GM18499 (cell line): ENCODE data around the gene DUOX2.
"Not testable (repeated sequence)": the region's sequence is repeated elsewhere in the genome, so short reads cannot be mapped to it uniquely, and the experiment has no call there.

Experiments used
- ATAC-seq: cut with Tn5 transposase; IDR thresholded peaks from one replicate; pipeline ENCODE4 v1.9.1; 2021; ENCODE audit warnings: moderate number of reproducible peaks; ENCODE audit not compliant: insufficient read depth, unreplicated experiment

The DUOX2 gene

DNA sequence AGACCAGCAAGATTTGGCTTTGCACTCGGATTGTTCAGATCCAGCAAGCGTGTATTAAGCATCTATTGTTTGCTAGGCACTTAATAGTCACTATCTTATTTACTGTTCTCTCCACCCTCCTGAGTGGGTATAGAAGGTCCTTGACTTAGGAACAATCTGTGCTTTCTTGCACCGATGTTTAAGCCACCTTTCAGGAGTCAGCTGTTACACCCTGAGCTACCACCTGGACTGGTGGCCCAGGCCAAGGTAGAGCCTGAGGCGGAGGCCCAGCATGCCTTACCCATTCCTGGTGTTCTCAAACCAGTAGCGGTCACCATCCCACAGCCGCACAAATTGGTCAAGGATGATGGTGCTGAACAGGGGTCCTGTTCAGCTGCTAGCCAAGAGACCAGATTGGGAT lies 25.8 kb upstream of the DUOX2 start:
- no peak for ATAC-seq

DNA sequence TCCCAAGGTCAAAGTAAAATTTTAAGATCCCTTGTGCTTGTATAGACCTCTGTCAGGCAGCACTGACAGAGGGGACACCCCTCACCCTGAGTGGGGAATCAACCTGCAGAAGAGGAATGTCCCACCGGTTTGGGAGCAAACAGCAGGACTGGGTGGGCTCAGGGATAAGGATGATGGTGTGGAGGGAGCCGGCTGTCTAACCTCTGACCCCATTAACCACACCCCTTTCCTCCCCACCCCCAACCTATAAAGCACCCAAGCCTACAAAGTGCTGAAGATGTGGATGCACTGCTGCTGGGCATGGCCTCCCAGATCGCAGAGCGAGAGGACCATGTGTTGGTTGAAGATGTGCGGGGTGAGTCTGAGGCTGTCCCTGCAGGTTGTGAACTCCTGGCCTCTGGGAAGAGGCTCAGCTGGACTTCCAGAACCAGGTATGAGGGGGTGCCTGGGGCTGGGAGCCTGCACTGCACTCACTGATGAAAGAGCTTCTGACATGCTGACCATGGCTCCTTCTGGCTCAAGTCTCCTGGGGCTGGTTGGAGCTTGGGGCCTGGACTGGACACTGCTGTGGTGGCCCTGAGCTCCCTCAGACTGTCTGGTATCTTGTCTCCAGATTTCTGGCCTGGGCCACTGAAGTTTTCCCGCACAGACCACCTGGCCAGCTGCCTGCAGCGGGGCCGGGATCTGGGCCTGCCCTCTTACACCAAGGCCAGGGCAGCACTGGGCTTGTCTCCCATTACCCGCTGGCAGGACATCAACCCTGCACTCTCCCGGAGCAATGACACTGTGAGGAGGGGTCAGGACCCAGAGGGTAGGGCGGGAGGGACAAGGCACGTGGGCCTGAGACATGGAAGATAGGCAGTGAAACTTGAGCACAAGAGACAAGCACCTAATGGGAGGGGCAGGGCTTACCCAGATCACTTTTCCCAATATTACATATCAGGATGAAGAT lies 25.1 kb upstream of the DUOX2 start:
- ATAC-seq = no peak

DNA sequence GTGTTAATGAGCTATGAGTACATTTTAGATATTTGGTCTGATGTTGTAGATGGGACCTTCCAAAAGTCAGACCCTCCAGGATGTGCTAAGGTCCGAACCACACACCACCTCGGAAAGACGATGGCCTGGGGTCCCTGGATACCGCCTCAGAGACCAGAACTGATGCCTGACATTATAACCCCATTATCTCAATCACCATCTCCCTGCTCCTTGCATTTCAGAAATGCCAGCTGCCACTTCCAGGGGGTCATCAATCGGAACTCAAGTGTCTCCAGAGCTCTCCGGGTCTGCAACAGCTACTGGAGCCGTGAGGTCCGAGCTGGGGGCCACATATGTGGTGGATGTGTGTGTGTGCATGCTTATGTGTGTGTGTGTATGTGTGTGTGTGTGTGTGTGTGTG lies 23.7 kb upstream of the DUOX2 start:
- no peak for ATAC-seq

GRCh38 chr15:45136378-45136764 lies 22.4 kb upstream of the DUOX2 start:
- no peak for ATAC-seq

DNA sequence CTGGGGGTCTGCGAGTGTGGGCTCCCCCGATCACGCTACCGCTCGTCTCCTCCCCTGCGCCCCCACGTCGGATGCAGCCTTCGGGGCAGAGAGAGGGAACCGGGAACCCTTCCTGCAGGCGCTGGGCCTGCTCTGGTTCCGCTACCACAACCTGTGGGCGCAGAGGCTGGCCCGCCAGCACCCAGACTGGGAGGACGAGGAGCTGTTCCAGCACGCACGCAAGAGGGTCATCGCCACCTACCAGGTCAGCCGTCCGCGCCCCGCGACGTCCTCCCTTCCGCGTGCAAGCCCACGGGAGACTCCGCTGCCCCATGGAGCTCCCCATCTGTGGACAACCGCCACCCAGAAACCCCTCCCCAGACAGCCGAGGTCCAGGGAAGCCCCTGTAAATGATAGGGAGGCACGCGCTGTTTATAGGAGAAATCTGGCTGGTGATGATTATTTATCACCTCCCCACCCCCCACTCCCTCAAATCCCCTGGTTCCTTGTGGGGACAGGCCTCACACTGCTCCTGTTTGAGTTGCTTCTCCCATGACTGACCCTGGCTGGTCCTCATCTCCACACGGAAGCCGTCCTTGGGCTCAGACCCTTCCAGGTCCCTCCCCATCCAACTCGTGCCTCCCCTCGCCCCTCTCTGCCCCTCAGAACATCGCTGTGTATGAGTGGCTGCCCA lies 21.9 kb upstream of the DUOX2 start:
- ATAC-seq = not testable (repeated sequence)

DNA sequence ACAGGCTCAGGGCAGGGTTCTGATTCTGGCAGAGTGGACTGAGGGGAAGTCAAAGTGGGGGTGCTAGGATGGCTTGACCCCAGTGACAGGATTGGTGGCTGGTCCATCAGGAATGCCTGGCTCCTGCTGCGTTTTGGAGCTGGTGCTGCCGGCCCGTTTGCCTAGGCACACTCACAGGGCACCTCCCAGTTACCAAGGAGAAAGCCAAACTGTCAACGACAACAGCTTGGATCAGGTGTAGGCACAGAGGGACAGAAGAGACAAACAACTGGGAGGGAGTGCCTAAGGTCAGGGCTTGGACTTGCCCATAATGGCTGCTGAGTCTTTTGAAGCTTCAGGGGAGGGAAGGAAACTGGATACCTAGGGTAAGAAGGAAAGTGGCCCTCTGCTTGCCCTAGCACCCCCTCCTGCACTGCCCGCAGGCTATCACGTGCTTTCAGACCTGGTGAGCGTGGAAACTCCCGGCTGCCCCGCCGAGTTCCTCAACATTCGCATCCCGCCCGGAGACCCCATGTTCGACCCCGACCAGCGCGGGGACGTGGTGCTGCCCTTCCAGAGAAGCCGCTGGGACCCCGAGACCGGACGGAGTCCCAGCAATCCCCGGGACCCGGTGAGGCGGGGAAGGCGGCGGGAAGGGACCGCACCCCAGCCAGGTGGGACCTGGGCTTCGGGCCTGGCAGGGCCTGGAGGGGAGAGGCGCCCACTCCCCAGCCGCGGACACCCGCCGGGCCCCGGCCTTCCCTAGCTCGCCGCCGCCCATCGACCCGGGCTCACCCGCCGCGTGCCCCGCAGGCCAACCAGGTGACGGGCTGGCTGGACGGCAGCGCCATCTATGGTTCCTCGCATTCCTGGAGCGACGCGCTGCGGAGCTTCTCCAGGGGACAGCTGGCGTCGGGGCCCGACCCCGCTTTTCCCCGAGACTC lies 21.0 kb upstream of the DUOX2 start:
- no peak for ATAC-seq

- no peak for ATAC-seq
Observed at GRCh38 chr15:45134046-45134445, 20.1 kb upstream of the DUOX2 start.

DNA sequence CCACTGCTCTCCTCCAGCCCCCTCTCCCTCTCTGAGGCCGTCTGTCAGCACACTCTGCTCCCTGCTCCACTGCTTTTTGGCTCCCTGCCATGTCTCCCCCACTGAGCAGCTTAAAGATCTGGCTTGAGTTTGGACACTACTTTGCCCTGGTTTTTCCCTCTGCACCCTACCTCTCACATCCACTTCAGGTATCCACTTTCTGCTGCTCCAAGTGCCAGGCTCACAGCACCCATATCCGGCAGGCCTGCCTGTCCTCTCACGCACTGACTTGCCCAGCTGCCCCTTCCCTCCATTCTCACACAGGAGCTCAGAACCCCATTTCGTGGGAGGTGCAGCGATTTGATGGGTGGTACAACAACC lies 19.6 kb upstream of the DUOX2 start:
- no peak for ATAC-seq

DNA sequence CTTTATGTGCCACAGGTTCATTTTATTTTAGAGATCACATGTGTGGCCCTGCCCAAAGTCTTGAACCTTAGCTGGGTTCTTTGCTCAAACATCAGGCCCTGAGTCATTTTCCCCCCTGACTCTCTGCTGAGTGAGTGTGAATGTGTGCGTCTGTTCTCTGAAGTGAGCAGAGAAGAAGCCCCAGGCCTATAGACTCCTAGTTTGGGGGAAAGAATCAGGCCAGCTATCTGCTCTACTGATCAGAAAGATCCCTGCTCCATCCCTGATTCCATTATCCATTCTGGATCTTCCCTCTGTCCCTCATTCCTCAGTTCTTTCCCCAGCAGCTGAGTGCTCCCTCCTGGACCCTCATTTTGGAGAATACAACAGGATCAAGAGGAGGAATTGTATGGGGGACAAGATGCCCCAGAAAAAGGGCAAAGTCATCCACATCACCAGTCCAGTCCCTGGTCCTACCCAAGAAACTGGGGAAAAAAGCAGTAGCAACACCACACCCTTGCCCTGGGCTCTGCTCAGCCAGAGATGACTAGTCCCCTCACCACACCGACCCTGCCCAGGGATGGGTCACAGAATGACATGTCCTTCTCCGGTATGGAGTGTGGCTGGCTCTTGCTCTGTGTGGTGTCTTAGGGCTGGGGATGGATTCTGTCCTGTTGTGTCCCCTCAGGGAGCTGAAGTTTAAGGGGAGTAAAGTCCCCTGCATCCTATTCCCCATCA lies 19.0 kb upstream of the DUOX2 start:
- ATAC-seq = no peak

DNA sequence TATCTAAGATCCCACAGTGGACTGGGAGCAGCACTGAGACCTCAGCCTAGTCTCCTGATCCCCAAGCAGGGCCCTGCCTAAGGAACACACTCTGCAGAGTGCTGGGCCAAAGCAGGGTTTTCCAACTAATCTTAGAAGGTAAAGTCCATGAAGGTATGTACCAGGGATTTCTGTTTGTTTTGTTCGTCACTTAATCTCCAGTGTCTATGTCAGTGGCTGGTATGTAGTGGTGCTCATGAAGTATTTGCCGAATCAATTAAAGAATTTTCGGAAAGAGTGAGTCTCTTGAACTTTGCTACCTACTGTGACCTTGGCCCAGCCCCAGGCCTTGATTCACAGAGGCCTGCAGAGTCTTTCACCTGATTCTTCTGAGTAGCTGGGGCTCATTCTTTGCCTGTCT lies 17.5 kb upstream of the DUOX2 start:
- no peak for ATAC-seq

- ATAC-seq = no peak
Observed at GRCh38 chr15:45130291-45131000, 16.5 kb upstream of the DUOX2 start.

DNA sequence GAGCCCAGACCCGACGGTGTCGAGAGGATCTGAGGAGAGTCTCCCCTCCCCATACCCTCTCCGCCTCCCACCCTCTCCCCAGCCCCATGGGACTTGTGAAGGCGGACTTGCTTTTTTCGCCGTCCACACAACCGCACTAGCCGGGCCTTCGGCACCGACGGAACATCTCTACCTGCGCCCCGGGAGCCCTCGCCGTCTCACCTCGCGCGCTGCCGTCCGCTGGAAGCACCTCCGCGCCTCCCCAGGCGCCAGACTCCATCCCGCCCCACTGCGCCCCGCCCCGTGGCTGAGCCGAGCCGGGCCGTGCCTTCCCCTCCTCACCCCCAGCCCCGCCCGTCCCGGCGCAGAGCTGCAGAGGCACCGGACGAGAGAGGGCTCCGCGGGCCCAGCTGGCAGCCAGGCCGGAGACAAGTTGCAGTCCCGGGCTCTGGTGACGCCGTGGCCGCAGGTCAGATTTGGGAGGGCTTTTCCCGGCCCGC lies 15.7 kb upstream of the DUOX2 start, which contains the start of the genes DUOX1 and DUOXA1:
Gene DUOX1, plus strand, starts transcription at position 344 of the 479 bp plus-strand sequence. CDS start 1,973 bp downstream, outside the sequence.
Gene DUOXA1, minus strand, starts transcription at position 229 of the 479 bp plus-strand sequence. CDS start 6,865 bp downstream, outside the sequence.
- ATAC-seq = no peak

GRCh38 chr15:45128971-45129639 lies 15.1 kb upstream of the DUOX2 start:
- no peak for ATAC-seq

DNA sequence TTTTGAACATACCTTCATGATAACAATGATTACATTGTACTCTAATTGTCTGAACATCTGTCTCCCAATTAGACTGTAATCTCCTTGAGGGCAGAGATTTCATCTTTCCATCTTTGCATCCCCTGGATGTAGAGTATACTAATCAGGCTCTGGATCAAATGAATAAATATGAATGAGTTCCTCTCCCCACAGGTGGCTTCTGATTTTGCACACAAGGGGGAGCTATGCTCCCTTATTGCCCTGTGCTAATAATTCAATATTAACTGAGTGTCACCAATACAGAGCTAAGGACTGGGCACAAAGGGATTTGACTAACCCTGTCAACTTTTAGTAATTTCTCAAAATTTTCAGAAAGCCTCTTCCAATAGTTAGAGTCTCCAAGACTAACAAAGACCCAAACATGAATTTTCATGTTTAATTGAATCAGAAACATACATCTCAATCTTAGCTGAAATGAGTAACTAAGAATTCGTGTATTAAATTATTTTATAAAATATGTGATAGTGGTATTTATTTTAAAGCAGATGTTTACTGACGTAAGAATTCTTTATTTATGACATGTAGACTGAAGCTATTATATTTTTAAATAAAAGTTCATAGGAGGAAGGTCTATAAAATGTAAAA lies 12.7 kb upstream of the DUOX2 start:
- ATAC-seq = no peak

DNA sequence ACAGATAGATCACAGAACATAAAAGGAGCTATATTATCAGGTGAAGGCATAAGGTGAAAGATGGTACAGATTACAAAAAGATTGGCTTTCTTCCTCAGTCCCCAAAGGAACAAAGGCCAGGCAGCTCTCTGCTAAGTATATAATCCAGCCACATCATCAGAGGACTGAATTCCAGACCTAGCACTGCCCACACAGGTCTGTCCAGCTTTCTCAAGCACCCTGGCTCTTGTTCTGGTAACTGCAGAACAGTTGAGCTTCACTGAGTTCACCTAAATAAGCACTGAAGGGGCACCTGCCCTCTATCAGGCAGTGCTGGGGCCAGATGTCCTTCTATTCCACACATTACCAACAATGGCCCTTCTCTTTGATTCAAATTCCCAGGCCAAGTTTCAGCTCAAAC lies 9.4 kb upstream of the DUOX2 start:
- ATAC-seq = no peak

DNA sequence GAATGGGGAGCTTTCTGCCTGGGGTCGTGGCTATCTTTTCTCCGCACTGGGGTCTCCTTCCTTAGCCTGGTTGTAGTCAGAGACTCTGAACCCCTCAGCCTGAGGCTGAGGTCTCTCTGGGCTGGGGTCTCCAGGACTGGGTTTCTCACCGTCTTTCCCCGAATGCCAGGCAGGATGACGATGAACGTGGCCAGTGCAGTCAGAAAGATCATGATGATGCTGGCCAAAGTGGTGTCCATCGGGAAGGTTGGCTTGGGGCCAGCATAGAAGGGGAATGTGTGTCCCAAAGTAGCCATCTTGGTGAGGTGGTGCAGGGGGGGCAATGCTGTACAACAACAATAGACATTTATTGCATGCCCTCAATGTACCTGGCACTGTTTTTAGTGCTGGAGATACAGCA lies 8.7 kb upstream of the DUOX2 start:
- no peak for ATAC-seq

GRCh38 chr15:45121706-45122417 lies 7.9 kb upstream of the DUOX2 start:
- no peak for ATAC-seq
